Psoas muscle (tissue), 8 donors: ENCODE results near the gene HAUS5. TPM values are rescaled to one million over a fixed set of nuclear protein-coding genes. Genes with fewer than 3 reads are reported as not detected.

Experiments
- ATAC-seq, 4 donors: fragments of 200-7000 bp; cut with Tn5 transposase; one replicate each; pipeline ENCODE4 v1.9.1; 2020; ENCODE audit warnings: moderate library complexity in 3 of 4, mild to moderate bottlenecking in 2 of 4
- DNase-seq, 2 donors: peaks; one replicate each; pipeline ENCODE4 v3.0.0-alpha.2; 2020
- H3K27ac ChIP-seq: fragments of 200-600 bp; one replicate; pipeline ENCODE4 v1.8.0; 2022
- H3K27me3 ChIP-seq, 3 donors: fragments of 200-600 bp in 1 of 3; one replicate each; pipeline versions ENCODE4 v1.6.1 to v1.8.0; 2013 to 2022; ENCODE audit warnings: low read length in 2 of 3, mild to moderate bottlenecking in 2 of 3, moderate library complexity in 1 of 3; ENCODE audit not compliant: insufficient read depth in 3 of 3
- H3K36me3 ChIP-seq, 2 donors: fragments of 200-600 bp in 1 of 2; one replicate each; pipeline versions ENCODE4 v1.6.1 to v1.8.0; 2013 to 2022; ENCODE audit warnings: low read depth in 1 of 2, mild to moderate bottlenecking in 1 of 2, moderate library complexity in 1 of 2; ENCODE audit not compliant: insufficient read depth in 1 of 2
- H3K4me1 ChIP-seq: fragments of 200-600 bp; one replicate; pipeline ENCODE4 v1.8.0; 2022
- H3K4me3 ChIP-seq: fragments of 200-600 bp; one replicate; pipeline ENCODE4 v1.8.0; 2022; ENCODE audit warnings: mild to moderate bottlenecking
- H3K9me3 ChIP-seq: fragments of 200-600 bp; one replicate; pipeline ENCODE4 v1.8.0; 2022
- CTCF ChIP-seq: fragments of 200-600 bp; IDR thresholded peaks from one replicate; pipeline ENCODE4 v1.8.0; 2022; ENCODE audit warnings: antibody characterized with exemption
- WGBS, 3 donors: extraction: QIAGEN DNeasy Blood & Tissue Kit; methylation state at CpG; one replicate each; pipeline versions ENCODE4 v1.1.6 to v1.1.7; 2013; 5-methylcytosine and 5-hydroxymethylcytosine counted together
- intact Hi-C, 2 donors: fragments of 100-400 bp; cut with DNase I; formaldehyde crosslinking; loops; one replicate each; pipeline versions ENCODE4 v1.11.0 to v1.14.2; 2022
- polyA plus RNA-seq, 3 donors: library from polyadenylated mRNA; stranded (reverse); fragments of 200-250 nt; gene quantifications; one replicate each; pipeline ENCODE4 v1.2.3, GENCODE V29; 2013
- total RNA-seq, 4 donors: library from RNA; stranded (reverse); fragmentation: NEBNext Ultra II Directional in 2 of 4; extraction: Animal tissue kit (Norgen Biotek cat#: 25700) in 2 of 4; gene quantifications; one replicate each; pipeline versions ENCODE4 v1.2.1 to v1.2.4, GENCODE V29; 2021 to 2023
- donor health status: healthy with polysubstance abuse.
- donor health status: DM: no; HTN: no; CAD: no; lungs with moderate emphysema.
- donor health status: Bipolar disorder and iron deficiency.
- donor health status: healthy.
- donor health status: DM: yes; HTN: yes; CAD: no.
- donor health status: DM: no; HTN: no; CAD: no.
- donor health status: DM: no; HTN: no; CAD: no.
- donor health status: DM: yes; HTN: yes; CAD: no.

HAUS5 gene
- total and polyA plus RNA-seq, 7 donors = 2.5 to 6.1 (median 3.6) TPM

- no peak overlapping the region for H3K27ac ChIP-seq
- WGBS, 3 donors = 79 to 87% (median 81%) methylated on average over 8 of the region's 8 CpGs
- H3K9me3 ChIP-seq = no peaks in the 10 kb centered on the region
- intact Hi-C loops = no loop called here
- TF ChIP-seq CTCF = no peak
- no peak for ATAC-seq
- DNase-seq = no peak
- no peaks in the 10 kb centered on the region for H3K27me3 ChIP-seq
- peaks cover 0 to 37% of the 10 kb centered on the region in 2 donors for H3K36me3 ChIP-seq
- no peak overlapping the region for H3K4me3 ChIP-seq
- H3K4me1 ChIP-seq = peaks cover 4% of the 10 kb centered on the region
Observed at GRCh38 chr19:35639863-35640262, 27.3 kb downstream of the HAUS5 start.

- Histone ChIP-seq H3K9me3 (no peaks in the 10 kb centered on the region), H3K27me3 (no peaks in the 10 kb centered on the region), H3K4me3 (no peak within 1 kb of the TSS), H3K36me3 (peaks cover 0 to 19% of the 10 kb centered on the region in 2 donors), H3K27ac (no peak within 1 kb of the TSS), H3K4me1 (peaks cover 4% of the 10 kb centered on the region)
- intact Hi-C loops = no loop called here
- no peak for ATAC-seq
- no peak for TF ChIP-seq CTCF
- no peak for DNase-seq
- 18 to 31% (median 24%) methylated on average over 26 to 28 of the region's 28 CpGs for WGBS, 3 donors
Observed at GRCh38 chr19:35641515-35642151, 29.1 kb downstream of the HAUS5 start, which contains the start of gene ETV2. Gene ETV2, plus strand, starts transcription at chr19:35641745. Its CDS starts 716 bp downstream, at chr19:35642461.

GRCh38 chr19:35642312-35642711 is 29.8 kb downstream of the HAUS5 start:
- no peaks in the 10 kb centered on the region for H3K9me3 ChIP-seq
- TF ChIP-seq CTCF = no peak
- ATAC-seq (no peak), DNase-seq (no peak)
- no peak overlapping the region for H3K27ac ChIP-seq
- H3K27me3 ChIP-seq = no peaks in the 10 kb centered on the region
- H3K4me3 ChIP-seq = no peak overlapping the region
- intact Hi-C loops = no loop called here
- WGBS, 3 donors = 71 to 82% (median 76%) methylated on average over 10 of the region's 10 CpGs
- H3K4me1 ChIP-seq = peaks cover 4% of the 10 kb centered on the region
- H3K36me3 ChIP-seq = peaks cover 0 to 12% of the 10 kb centered on the region in 2 donors

- 33 to 44% (median 42%) methylated on average over 13 to 15 of the region's 15 CpGs for WGBS, 3 donors
- Histone ChIP-seq H3K4me3 (peak overlapping the region; percentile 67), H3K36me3 (peaks cover 0 to 7% of the 10 kb centered on the region in 2 donors), H3K4me1 (peaks cover 9% of the 10 kb centered on the region), H3K27ac (no peak overlapping the region), H3K27me3 (no peaks in the 10 kb centered on the region), H3K9me3 (no peaks in the 10 kb centered on the region)
- ATAC-seq (no peak), DNase-seq (no peak)
- intact Hi-C loops = no loop called here
- no peak for TF ChIP-seq CTCF
Observed at GRCh38 chr19:35642798-35643254, 30.3 kb downstream of the HAUS5 start.
